Measurements from ENCODE around the gene SULT4A1.

DNA sequence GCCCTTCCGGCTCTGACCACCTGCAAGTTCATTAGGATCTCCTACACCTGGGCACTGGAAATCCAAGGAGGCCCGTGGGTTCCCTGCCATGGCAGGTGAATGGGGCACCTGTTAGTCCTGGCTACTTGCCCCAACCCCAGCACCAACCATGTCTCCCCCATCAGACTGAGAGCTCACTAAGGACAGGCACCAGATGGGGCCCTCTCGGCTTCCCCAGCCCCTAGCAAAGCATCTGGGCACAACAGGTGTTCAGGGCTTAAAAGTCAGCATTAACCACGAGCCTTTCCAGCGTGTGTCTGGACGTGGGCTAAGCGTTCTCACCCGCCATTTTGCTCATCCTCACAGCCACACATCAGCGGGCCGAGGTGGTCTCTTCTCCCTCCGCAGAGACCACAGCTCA, 2.2 kb downstream of the SULT4A1 start:
- TF ChIP-seq, protein P1, sequence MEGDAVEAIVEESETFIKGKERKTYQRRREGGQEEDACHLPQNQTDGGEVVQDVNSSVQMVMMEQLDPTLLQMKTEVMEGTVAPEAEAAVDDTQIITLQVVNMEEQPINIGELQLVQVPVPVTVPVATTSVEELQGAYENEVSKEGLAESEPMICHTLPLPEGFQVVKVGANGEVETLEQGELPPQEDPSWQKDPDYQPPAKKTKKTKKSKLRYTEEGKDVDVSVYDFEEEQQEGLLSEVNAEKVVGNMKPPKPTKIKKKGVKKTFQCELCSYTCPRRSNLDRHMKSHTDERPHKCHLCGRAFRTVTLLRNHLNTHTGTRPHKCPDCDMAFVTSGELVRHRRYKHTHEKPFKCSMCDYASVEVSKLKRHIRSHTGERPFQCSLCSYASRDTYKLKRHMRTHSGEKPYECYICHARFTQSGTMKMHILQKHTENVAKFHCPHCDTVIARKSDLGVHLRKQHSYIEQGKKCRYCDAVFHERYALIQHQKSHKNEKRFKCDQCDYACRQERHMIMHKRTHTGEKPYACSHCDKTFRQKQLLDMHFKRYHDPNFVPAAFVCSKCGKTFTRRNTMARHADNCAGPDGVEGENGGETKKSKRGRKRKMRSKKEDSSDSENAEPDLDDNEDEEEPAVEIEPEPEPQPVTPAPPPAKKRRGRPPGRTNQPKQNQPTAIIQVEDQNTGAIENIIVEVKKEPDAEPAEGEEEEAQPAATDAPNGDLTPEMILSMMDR (IDR thresholded peaks at IDR 0.05 in 2 of 3, conservative IDR thresholded peaks at IDR 0.05 in 1 of 3; ENCODE audit: control insufficient read depth in 2 of 3, extremely low read depth in 1 of 3, insufficient read depth in 1 of 3, low read depth in 3 of 3, low read length in 3 of 3) = no peak
- TF ChIP-seq, protein P2, sequence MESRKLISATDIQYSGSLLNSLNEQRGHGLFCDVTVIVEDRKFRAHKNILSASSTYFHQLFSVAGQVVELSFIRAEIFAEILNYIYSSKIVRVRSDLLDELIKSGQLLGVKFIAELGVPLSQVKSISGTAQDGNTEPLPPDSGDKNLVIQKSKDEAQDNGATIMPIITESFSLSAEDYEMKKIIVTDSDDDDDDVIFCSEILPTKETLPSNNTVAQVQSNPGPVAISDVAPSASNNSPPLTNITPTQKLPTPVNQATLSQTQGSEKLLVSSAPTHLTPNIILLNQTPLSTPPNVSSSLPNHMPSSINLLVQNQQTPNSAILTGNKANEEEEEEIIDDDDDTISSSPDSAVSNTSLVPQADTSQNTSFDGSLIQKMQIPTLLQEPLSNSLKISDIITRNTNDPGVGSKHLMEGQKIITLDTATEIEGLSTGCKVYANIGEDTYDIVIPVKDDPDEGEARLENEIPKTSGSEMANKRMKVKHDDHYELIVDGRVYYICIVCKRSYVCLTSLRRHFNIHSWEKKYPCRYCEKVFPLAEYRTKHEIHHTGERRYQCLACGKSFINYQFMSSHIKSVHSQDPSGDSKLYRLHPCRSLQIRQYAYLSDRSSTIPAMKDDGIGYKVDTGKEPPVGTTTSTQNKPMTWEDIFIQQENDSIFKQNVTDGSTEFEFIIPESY (IDR thresholded peaks at IDR 0.05) = no peak
- no peak for TF ChIP-seq POLR2AphosphoS5 (IDR thresholded peaks at IDR 0.05; ENCODE audit: low read length)
- TF ChIP-seq FOXK2 (IDR thresholded peaks at IDR 0.05) = no peak
- TF ChIP-seq, protein P3, sequence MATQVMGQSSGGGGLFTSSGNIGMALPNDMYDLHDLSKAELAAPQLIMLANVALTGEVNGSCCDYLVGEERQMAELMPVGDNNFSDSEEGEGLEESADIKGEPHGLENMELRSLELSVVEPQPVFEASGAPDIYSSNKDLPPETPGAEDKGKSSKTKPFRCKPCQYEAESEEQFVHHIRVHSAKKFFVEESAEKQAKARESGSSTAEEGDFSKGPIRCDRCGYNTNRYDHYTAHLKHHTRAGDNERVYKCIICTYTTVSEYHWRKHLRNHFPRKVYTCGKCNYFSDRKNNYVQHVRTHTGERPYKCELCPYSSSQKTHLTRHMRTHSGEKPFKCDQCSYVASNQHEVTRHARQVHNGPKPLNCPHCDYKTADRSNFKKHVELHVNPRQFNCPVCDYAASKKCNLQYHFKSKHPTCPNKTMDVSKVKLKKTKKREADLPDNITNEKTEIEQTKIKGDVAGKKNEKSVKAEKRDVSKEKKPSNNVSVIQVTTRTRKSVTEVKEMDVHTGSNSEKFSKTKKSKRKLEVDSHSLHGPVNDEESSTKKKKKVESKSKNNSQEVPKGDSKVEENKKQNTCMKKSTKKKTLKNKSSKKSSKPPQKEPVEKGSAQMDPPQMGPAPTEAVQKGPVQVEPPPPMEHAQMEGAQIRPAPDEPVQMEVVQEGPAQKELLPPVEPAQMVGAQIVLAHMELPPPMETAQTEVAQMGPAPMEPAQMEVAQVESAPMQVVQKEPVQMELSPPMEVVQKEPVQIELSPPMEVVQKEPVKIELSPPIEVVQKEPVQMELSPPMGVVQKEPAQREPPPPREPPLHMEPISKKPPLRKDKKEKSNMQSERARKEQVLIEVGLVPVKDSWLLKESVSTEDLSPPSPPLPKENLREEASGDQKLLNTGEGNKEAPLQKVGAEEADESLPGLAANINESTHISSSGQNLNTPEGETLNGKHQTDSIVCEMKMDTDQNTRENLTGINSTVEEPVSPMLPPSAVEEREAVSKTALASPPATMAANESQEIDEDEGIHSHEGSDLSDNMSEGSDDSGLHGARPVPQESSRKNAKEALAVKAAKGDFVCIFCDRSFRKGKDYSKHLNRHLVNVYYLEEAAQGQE (IDR thresholded peaks at IDR 0.05; ENCODE audit: low read depth, low read length) = no peak
- TF ChIP-seq, protein P4, sequence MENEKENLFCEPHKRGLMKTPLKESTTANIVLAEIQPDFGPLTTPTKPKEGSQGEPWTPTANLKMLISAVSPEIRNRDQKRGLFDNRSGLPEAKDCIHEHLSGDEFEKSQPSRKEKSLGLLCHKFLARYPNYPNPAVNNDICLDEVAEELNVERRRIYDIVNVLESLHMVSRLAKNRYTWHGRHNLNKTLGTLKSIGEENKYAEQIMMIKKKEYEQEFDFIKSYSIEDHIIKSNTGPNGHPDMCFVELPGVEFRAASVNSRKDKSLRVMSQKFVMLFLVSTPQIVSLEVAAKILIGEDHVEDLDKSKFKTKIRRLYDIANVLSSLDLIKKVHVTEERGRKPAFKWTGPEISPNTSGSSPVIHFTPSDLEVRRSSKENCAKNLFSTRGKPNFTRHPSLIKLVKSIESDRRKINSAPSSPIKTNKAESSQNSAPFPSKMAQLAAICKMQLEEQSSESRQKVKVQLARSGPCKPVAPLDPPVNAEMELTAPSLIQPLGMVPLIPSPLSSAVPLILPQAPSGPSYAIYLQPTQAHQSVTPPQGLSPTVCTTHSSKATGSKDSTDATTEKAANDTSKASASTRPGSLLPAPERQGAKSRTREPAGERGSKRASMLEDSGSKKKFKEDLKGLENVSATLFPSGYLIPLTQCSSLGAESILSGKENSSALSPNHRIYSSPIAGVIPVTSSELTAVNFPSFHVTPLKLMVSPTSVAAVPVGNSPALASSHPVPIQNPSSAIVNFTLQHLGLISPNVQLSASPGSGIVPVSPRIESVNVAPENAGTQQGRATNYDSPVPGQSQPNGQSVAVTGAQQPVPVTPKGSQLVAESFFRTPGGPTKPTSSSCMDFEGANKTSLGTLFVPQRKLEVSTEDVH (IDR thresholded peaks at IDR 0.05; ENCODE audit: low read depth, partially characterized antibody) = no peak
- no peak for TF ChIP-seq SUZ12 (IDR thresholded peaks at IDR 0.05; ENCODE audit: unreplicated experiment)
- TF ChIP-seq RB1 (IDR thresholded peaks at IDR 0.05; ENCODE audit: borderline replicate concordance) = no peak
- TF ChIP-seq KDM1A (IDR thresholded peaks at IDR 0.05; ENCODE audit: borderline replicate concordance) = no peak
- TF ChIP-seq YY1 (IDR thresholded peaks at IDR 0.05; ENCODE audit: low read depth, low read length) = no peak
- TF ChIP-seq, protein P5, sequence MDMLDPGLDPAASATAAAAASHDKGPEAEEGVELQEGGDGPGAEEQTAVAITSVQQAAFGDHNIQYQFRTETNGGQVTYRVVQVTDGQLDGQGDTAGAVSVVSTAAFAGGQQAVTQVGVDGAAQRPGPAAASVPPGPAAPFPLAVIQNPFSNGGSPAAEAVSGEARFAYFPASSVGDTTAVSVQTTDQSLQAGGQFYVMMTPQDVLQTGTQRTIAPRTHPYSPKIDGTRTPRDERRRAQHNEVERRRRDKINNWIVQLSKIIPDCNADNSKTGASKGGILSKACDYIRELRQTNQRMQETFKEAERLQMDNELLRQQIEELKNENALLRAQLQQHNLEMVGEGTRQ (IDR thresholded peaks at IDR 0.05; ENCODE audit: borderline replicate concordance, low read depth, low read length) = no peak
- TF ChIP-seq POLR2A (IDR thresholded peaks at IDR 0.05; ENCODE audit: low read depth, low read length) = no peak
- no peak for TF ChIP-seq BHLHE40 (IDR thresholded peaks at IDR 0.05; ENCODE audit: borderline replicate concordance in 1 of 2, low read depth in 2 of 2, low read length in 1 of 2)
- TF ChIP-seq, protein P6, sequence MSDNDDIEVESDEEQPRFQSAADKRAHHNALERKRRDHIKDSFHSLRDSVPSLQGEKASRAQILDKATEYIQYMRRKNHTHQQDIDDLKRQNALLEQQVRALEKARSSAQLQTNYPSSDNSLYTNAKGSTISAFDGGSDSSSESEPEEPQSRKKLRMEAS (IDR thresholded peaks at IDR 0.05; ENCODE audit: low read depth, low read length) = no peak

All from GM12878 (cell line).